Mucosa of descending colon (tissue), 3 donors: ENCODE measurements around the gene PDE6A. TPM values are rescaled to one million over a fixed set of nuclear protein-coding genes. Genes with fewer than 3 reads are reported as not detected.
A peak's percentile ranks its signal among the peaks of the same experiment; 100 is the strongest.
"Not testable (repeated sequence)": the region's sequence is repeated elsewhere in the genome, so short reads cannot be mapped to it uniquely, and the experiment has no call there.

ENCODE experiments used
- ATAC-seq: fragments of 200-7000 bp; cut with Tn5 transposase; one replicate; pipeline ENCODE4 v1.9.1; 2020; ENCODE audit warnings: mild to moderate bottlenecking, moderate library complexity
- DNase-seq, 3 donors: peaks; one replicate each; pipeline ENCODE4 v3.0.0-alpha.2; 2020
- H3K36me3 ChIP-seq: fragments of 200-600 bp; one replicate; pipeline ENCODE4 v1.8.0; 2021; ENCODE audit warnings: low read depth, mild to moderate bottlenecking
- H3K4me1 ChIP-seq: fragments of 200-600 bp; one replicate; pipeline ENCODE4 v1.8.0; 2021; ENCODE audit warnings: low read depth, mild to moderate bottlenecking
- H3K4me3 ChIP-seq: fragments of 200-600 bp; one replicate; pipeline ENCODE4 v1.8.0; 2021; ENCODE audit warnings: mild to moderate bottlenecking
- H3K9me3 ChIP-seq: fragments of 200-600 bp; one replicate; pipeline ENCODE4 v1.8.0; 2021; ENCODE audit warnings: mild to moderate bottlenecking
- intact Hi-C, 2 donors: fragments of 100-400 bp; cut with DNase I in 1 of 2; cut with micrococcal nuclease in 1 of 2; formaldehyde crosslinking; loops; one replicate each; pipeline versions ENCODE4 v1.11.0 to v1.11.1; 2022; cut with DNase I, micrococcal nuclease
- total RNA-seq, 3 donors: library from RNA; stranded (reverse); fragmentation: NEBNext Ultra II Directional in 2 of 3; extraction: Animal tissue kit (Norgen Biotek cat#: 25700) in 2 of 3; gene quantifications; one replicate each; pipeline versions ENCODE4 v1.2.1 to v1.2.4, GENCODE V29; 2021 to 2023
- TF ChIP-seq, protein P1 (sequence below): fragments of 200-600 bp; IDR thresholded peaks from one replicate; pipeline ENCODE4 v1.8.0; 2022; ENCODE audit warnings: antibody characterized with exemption, mild to moderate bottlenecking
- donor health status: DM: no; HTN: no; CAD: no; lungs with moderate emphysema.
- donor health status: DM: no; HTN: no; CAD: no.
- donor health status: DM: no; HTN: yes; CAD: no.

PDE6A gene
- total RNA-seq, 3 donors from 2014 or later, result 1.6 to 7.3 (median 3.4) TPM

DNA sequence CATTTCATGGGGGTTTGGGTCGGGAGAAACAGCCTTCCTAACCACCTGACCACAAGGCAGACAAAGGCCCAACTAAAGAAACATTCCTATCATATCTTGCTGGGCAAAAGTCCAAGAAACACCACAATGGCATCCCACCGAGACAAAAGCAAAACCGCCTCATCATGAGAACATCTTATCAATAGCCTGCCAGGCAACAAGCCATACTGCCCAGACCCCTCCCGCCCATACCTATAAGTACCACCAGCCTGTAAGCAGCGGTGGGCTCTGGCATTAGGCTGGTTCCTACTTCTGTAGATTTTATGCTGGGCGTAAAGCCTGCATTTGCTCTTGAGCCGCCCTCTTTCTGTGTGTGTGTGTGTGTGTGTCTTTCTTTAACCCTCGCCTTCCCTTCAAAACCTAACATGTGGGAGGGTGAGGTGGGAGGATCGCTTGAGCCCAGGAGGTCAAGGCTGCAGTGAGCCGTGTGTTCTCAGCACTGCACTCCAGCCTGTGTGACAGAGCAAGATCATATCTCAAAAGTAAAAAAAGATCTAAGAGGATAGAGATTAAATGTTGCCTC lies 56.9 kb downstream of the PDE6A start:
- intact Hi-C loops, result no loop called here
- H3K4me1 ChIP-seq, result peaks cover 19% of the 10 kb centered on the region
- no peak overlapping the region for H3K4me3 ChIP-seq
- TF ChIP-seq, protein P1, sequence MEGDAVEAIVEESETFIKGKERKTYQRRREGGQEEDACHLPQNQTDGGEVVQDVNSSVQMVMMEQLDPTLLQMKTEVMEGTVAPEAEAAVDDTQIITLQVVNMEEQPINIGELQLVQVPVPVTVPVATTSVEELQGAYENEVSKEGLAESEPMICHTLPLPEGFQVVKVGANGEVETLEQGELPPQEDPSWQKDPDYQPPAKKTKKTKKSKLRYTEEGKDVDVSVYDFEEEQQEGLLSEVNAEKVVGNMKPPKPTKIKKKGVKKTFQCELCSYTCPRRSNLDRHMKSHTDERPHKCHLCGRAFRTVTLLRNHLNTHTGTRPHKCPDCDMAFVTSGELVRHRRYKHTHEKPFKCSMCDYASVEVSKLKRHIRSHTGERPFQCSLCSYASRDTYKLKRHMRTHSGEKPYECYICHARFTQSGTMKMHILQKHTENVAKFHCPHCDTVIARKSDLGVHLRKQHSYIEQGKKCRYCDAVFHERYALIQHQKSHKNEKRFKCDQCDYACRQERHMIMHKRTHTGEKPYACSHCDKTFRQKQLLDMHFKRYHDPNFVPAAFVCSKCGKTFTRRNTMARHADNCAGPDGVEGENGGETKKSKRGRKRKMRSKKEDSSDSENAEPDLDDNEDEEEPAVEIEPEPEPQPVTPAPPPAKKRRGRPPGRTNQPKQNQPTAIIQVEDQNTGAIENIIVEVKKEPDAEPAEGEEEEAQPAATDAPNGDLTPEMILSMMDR, result no peak
- H3K36me3 ChIP-seq, result no peaks in the 10 kb centered on the region
- DNase-seq, result no peak
- H3K9me3 ChIP-seq, result no peaks in the 10 kb centered on the region
- no peak for ATAC-seq

GRCh38 chr5:149886692-149887470 lies 57.7 kb downstream of the PDE6A start:
- DNase-seq (no peak), ATAC-seq (no peak)
- Histone ChIP-seq H3K4me1 (peaks cover 13% of the 10 kb centered on the region), H3K36me3 (no peaks in the 10 kb centered on the region), H3K9me3 (no peaks in the 10 kb centered on the region), H3K4me3 (no peak overlapping the region)
- intact Hi-C loops, result no loop called here
- TF ChIP-seq, protein P1, result no peak

DNA sequence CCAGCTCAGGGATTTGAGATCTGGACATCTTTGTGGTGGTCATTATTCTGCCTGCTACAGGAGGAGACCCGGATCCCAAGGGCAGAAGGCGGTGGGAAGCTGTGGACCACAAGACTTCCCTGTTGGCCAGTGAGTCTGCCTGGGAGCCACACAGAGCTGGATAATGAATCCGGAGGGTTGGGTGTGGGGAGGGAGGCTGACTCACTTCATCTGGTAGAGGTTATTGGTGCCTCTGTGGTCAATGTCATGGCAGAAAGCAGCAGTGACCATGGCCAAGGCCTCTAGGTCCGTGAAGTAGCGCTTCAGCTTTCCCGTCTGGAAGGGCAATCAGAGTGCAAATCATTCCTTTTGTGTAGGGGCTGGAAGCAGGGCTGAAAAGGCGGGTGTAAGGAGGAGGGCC lies 58.5 kb downstream of the PDE6A start:
- Histone ChIP-seq H3K36me3 (no peaks in the 10 kb centered on the region), H3K4me3 (no peak overlapping the region), H3K4me1 (peaks cover 12% of the 10 kb centered on the region), H3K9me3 (no peaks in the 10 kb centered on the region)
- TF ChIP-seq, protein P1, result no peak
- intact Hi-C loops, result no loop called here
- peak in 1 of 3 donors; percentile 45 for DNase-seq
- ATAC-seq, result peak; percentile 72

DNA sequence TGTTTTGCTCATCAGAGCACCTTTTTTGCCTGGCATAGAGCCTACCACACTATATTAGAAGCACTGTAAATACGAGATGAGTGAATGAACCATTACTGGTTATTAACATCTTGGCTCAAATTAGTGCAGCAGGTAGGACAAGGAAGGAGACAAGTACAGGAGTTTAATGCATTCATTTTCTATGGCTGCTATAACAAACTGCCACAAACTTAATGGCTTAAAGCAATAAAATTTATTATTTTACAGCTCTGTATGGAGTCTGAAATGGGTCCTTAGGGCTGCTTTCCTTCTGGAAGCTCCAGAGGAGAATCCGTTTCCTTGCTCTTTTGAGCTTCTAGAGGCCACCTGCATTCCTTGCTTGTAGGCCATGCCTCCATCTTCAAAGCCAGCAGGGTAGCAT lies 59.1 kb downstream of the PDE6A start:
- ATAC-seq, result peak; percentile 90
- no peak for DNase-seq
- H3K36me3 ChIP-seq, result no peaks in the 10 kb centered on the region
- H3K4me1 ChIP-seq, result peaks cover 15% of the 10 kb centered on the region
- H3K9me3 ChIP-seq, result no peaks in the 10 kb centered on the region
- TF ChIP-seq, protein P1, result no peak
- no peak overlapping the region for H3K4me3 ChIP-seq
- intact Hi-C loops, result no loop called here

GRCh38 chr5:149883550-149883949 lies 61.0 kb downstream of the PDE6A start:
- Histone ChIP-seq H3K36me3 (no peaks in the 10 kb centered on the region), H3K4me3 (no peak overlapping the region), H3K4me1 (peaks cover 20% of the 10 kb centered on the region), H3K9me3 (no peaks in the 10 kb centered on the region)
- TF ChIP-seq, protein P1, result no peak
- intact Hi-C loops, result no loop called here
- ATAC-seq, result no peak
- no peak for DNase-seq

DNA sequence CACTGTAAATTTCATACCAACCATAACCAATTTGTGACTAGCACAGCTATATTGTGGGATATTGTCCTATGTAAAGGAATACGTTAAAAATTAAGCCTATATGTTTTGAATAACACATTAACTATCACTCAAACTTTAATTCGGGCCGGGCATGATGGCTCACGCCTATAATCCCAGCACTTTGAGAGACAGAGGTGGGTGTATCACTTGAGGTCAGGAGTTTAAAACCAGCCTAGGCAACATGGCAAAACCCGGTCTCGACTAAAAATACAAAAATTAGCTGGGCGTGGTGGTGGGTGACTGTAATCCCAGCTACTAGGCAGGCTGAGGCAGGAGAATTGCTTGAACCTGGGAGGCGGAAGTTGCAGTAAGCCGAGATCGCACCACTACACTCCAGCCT lies 62.0 kb downstream of the PDE6A start:
- DNase-seq, H3K4me3 ChIP-seq, intact Hi-C loops, ATAC-seq, H3K36me3 ChIP-seq, H3K9me3 ChIP-seq: not testable (repeated sequence)
- H3K4me1 ChIP-seq, result peaks cover 28% of the 10 kb centered on the region
